Tibial nerve (tissue), 4 donors: Measurements from ENCODE around the gene ERVK3-1. TPM values are rescaled to one million over a fixed set of nuclear protein-coding genes. Genes with fewer than 3 reads are reported as not detected.

ENCODE experiments used
- DNase-seq, 2 donors: peaks; one replicate each; pipeline ENCODE4 v3.0.0-alpha.2; 2019; ENCODE audit warnings: low spot score in 2 of 2
- H3K27ac ChIP-seq, 4 donors: fragments of 200-600 bp; sonication (generic) in 3 of 4; one replicate each; pipeline ENCODE4 v1.5.1; 2017 to 2019; ENCODE audit warnings: mild to moderate bottlenecking in 1 of 4
- H3K27me3 ChIP-seq, 2 donors: fragments of 200-600 bp; sonication (generic) in 1 of 2; one replicate each; pipeline versions ENCODE4 v1.5.1 to v1.6.0; 2017 to 2019
- H3K36me3 ChIP-seq, 3 donors: fragments of 200-600 bp; sonication (generic); one replicate each; pipeline ENCODE4 v1.5.1; 2018 to 2019
- H3K4me1 ChIP-seq, 4 donors: fragments of 200-600 bp; sonication (generic) in 3 of 4; one replicate each; pipeline ENCODE4 v1.5.1; 2017 to 2019
- H3K4me3 ChIP-seq, 4 donors: fragments of 200-600 bp; sonication (generic) in 3 of 4; one replicate each; pipeline ENCODE4 v1.5.1; 2017 to 2019; ENCODE audit warnings: mild to moderate bottlenecking in 1 of 4, moderate library complexity in 1 of 4
- H3K9me3 ChIP-seq, 4 donors: fragments of 200-600 bp; sonication (generic) in 3 of 4; one replicate each; pipeline ENCODE4 v1.5.1; 2017 to 2019
- CTCF ChIP-seq, 5 experiments: fragments of 200-600 bp in 3 of 5; fragments of 450-650 bp in 2 of 5; sonication (generic) in 3 of 5; IDR thresholded peaks; one replicate each; pipeline ENCODE4 v1.5.1; 2016 to 2019; ENCODE audit warnings: antibody characterized with exemption in 5 of 5, mild to moderate bottlenecking in 3 of 5, moderate library complexity in 2 of 5
- EP300 ChIP-seq, 2 donors: sonication (generic); formaldehyde crosslinking; IDR thresholded peaks; one replicate each; pipeline ENCODE4 v1.6.1; 2017; ENCODE audit warnings: antibody characterized with exemption in 2 of 2, mild to moderate bottlenecking in 1 of 2
- POLR2A ChIP-seq, 2 donors: fragments of 450-650 bp; IDR thresholded peaks; one replicate each; pipeline ENCODE4 v1.6.1; 2017; ENCODE audit warnings: antibody characterized with exemption in 2 of 2, mild to moderate bottlenecking in 2 of 2, moderate library complexity in 2 of 2
- WGBS, 2 donors: methylation state at CpG; one replicate each; pipeline ENCODE4 v1.1.5; 2018; 5-methylcytosine and 5-hydroxymethylcytosine counted together
- total RNA-seq, 4 donors: library from RNA; depleted of rRNA; stranded (reverse); fragments of >200 nt; gene quantifications; one replicate each; pipeline ENCODE4 v1.1.0, GENCODE V29; 2016

Gene ERVK3-1
- total RNA-seq, 4 donors from 2014 or later, result 30.0 to 59.2 (median 45.9) TPM

- H3K4me1 ChIP-seq, result peaks cover 0 to 43% (median 10%) of the 10 kb centered on the region in 4 donors
- H3K27me3 ChIP-seq, result peaks cover 0 to 15% of the 10 kb centered on the region in 2 donors
- TF ChIP-seq POLR2A (IDR thresholded peaks at IDR 0.05), result no peak
- no peak for TF ChIP-seq EP300 (IDR thresholded peaks at IDR 0.05)
- TF ChIP-seq CTCF (IDR thresholded peaks at IDR 0.05), result no peak
- H3K9me3 ChIP-seq, result peaks cover 0 to 5% (median 0%) of the 10 kb centered on the region in 4 donors
- H3K4me3 ChIP-seq, result no peak overlapping the region
- WGBS, 2 donors, result 88 to 93% methylated on average over 9 of the region's 9 CpGs
- DNase-seq, result no peak
- H3K36me3 ChIP-seq, result peaks cover 0 to 37% (median 0%) of the 10 kb centered on the region in 3 donors
- H3K27ac ChIP-seq, result no peak overlapping the region
These were observed 46.3 kb downstream of the ERVK3-1 start for GRCh38 chr19:58351558-58351878.

- H3K27me3 ChIP-seq, result peaks cover 0 to 22% of the 10 kb centered on the region in 2 donors
- DNase-seq, result no peak
- no peak overlapping the region for H3K27ac ChIP-seq
- WGBS, 2 donors, result 86 to 87% methylated on average over 19 to 23 of the region's 23 CpGs
- peaks cover 0 to 43% (median 14%) of the 10 kb centered on the region in 4 donors for H3K4me1 ChIP-seq
- peaks cover 0 to 5% (median 0%) of the 10 kb centered on the region in 4 donors for H3K9me3 ChIP-seq
- H3K36me3 ChIP-seq, result peaks cover 0 to 43% (median 0%) of the 10 kb centered on the region in 3 donors
- no peak overlapping the region for H3K4me3 ChIP-seq
- TF ChIP-seq EP300 (IDR thresholded peaks at IDR 0.05), result no peak
- no peak for TF ChIP-seq POLR2A (IDR thresholded peaks at IDR 0.05)
- no peak for TF ChIP-seq CTCF (IDR thresholded peaks at IDR 0.05)
These were observed 47.0 kb downstream of the ERVK3-1 start for GRCh38 chr19:58351990-58352755.

- H3K27me3 ChIP-seq, result peaks cover 0 to 22% of the 10 kb centered on the region in 2 donors
- 78% methylated on average over 20 to 24 of the region's 26 CpGs for WGBS, 2 donors
- no peak for DNase-seq
These were observed 47.8 kb downstream of the ERVK3-1 start, which contains the start of gene A1BG for GRCh38 chr19:58352760-58353671. Gene A1BG, minus strand, starts transcription at chr19:58353492. Its CDS starts 55 bp downstream, at chr19:58353437.

GRCh38 chr19:58353717-58354477 lies 48.7 kb downstream of the ERVK3-1 start:
- TF ChIP-seq EP300 (IDR thresholded peaks at IDR 0.05), result no peak
- TF ChIP-seq POLR2A (IDR thresholded peaks at IDR 0.05), result no peak
- no peak for TF ChIP-seq CTCF (IDR thresholded peaks at IDR 0.05)
- Histone ChIP-seq H3K27ac (no peak overlapping the region), H3K36me3 (peaks cover 0 to 60% (median 0%) of the 10 kb centered on the region in 3 donors), H3K9me3 (peaks cover 0 to 5% (median 0%) of the 10 kb centered on the region in 4 donors), H3K4me1 (peaks cover 0 to 39% (median 15%) of the 10 kb centered on the region in 4 donors), H3K27me3 (peaks cover 0 to 22% of the 10 kb centered on the region in 2 donors), H3K4me3 (no peak overlapping the region)
- DNase-seq, result no peak
- 84 to 88% methylated on average over 14 to 15 of the region's 15 CpGs for WGBS, 2 donors

More at GRCh38 chr19:58352760-58353671, 47.8 kb downstream of the ERVK3-1 start, which contains the start of gene A1BG:
- Histone ChIP-seq H3K27ac (no peak within 1 kb of the TSS), H3K9me3 (peaks cover 0 to 5% (median 0%) of the 10 kb centered on the region in 4 donors), H3K36me3 (peaks cover 0 to 52% (median 0%) of the 10 kb centered on the region in 3 donors), H3K4me1 (peaks cover 0 to 47% (median 15%) of the 10 kb centered on the region in 4 donors), H3K4me3 (no peak within 1 kb of the TSS)
- no peak for TF ChIP-seq CTCF (IDR thresholded peaks at IDR 0.05)
- no peak for TF ChIP-seq EP300 (IDR thresholded peaks at IDR 0.05)
- TF ChIP-seq POLR2A (IDR thresholded peaks at IDR 0.05), result no peak
